SK-N-MC (cell line): ENCODE measurements around the gene ZNF543.
"Not testable (repeated sequence)": the region's sequence is repeated elsewhere in the genome, so short reads cannot be mapped to it uniquely, and the experiment has no call there.

Experiments
- DNase-seq: peaks from one replicate; pipeline ENCODE4 v3.0.0-alpha.2; 2011; ENCODE audit warnings: low read depth, low spot score
- H3K27ac ChIP-seq: fragments of 200-600 bp; sonication (generic); 2 replicates; pipeline ENCODE4 v1.5.1; 2016; ENCODE audit warnings: mixed run types
- H3K36me3 ChIP-seq: fragments of 200-600 bp; sonication (generic); 2 replicates; pipeline ENCODE4 v1.6.1; 2017; ENCODE audit warnings: antibody characterized with exemption, low read length, mixed read lengths; ENCODE audit not compliant: insufficient read depth
- H3K4me3 ChIP-seq: fragments of 200-600 bp; sonication (generic); 2 replicates; pipeline ENCODE4 v1.5.1; 2016
- H3K9ac ChIP-seq: fragments of 200-600 bp; sonication (generic); 2 replicates; pipeline ENCODE4 v1.8.0; 2017; ENCODE audit warnings: mixed run types, mixed read lengths; ENCODE audit not compliant: insufficient read length
- H3K9me3 ChIP-seq: fragments of 200-600 bp; sonication (generic); 2 replicates; pipeline ENCODE4 v1.6.1; 2017; ENCODE audit warnings: low read depth, mild to moderate bottlenecking, antibody characterized with exemption, low read length, moderate library complexity, mixed read lengths
- EZH2 ChIP-seq: fragments of 200-600 bp; sonication (generic); IDR thresholded peaks from one replicate; pipeline ENCODE4 v1.6.1; 2017; ENCODE audit warnings: antibody characterized with exemption
- FOXP2 ChIP-seq: optimal IDR thresholded peaks from 2 replicates; pipeline ENCODE3; 2011; ENCODE audit warnings: mild to moderate bottlenecking, moderate library complexity; ENCODE audit not compliant: insufficient read depth; ENCODE audit errors: extremely low read length, control extremely low read depth
- POLR2AphosphoS5 ChIP-seq: IDR thresholded peaks from 2 replicates; pipeline ENCODE4 v1.6.1; 2012; ENCODE audit warnings: mild to moderate bottlenecking, low read depth, low read length, borderline replicate concordance

ZNF543 gene

DNA sequence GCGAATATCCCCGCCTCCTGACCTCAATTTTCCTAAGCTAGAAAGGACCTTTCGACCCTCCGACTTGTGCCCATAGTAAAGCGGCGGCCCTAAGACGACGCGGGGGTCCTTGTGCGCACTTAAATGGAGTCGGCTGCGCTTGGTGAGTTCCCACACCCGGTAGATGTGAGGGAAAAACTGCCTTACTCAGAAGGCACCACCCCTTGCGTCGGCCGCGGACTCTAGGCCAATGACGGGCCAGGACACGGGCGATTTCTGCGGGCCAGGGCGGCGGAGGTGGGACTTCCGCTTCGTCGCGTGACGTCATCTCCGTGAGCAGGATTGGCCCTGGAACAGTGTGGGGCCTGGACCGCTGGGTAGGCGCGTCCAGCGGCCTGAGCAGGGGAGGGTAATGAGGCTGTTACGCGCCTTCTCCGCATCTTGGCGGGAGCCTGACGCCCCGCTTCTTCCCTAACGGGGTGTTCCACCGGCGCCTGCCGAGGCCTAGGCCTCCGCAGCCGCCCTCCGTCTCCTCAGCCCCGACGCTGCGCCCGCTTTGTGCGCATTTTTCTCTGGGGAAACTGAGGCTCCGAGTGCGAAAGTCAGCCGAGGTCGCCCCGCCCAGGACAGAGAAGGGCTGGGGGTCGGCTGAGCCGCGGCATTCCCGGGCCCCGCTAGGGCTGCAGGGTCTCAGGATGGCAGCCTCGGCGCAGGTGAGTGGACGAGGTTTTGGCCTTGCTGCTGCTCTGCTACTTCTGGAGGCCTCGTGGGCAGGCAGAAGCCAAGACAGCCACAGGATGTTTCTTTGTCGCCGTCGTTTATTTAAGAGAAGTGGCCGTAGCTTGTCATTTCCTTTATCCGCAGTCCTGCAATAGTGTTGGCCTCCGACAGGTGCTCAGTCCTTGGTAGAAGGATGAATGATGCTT is at the start of gene ZNF543:
TSS of gene ZNF543 (plus strand) at position 293 of the 905 bp plus-strand sequence. CDS start at position 675, 382 bp downstream.
- Histone ChIP-seq H3K9me3 (no peaks in the 10 kb centered on the region), H3K4me3 (peak within 1 kb of the TSS; percentile 93), H3K9ac (peak within 1 kb of the TSS; percentile 98), H3K36me3 (peaks cover 26% of the 10 kb centered on the region), H3K27ac (peak within 1 kb of the TSS; percentile 70)
- no peak for TF ChIP-seq EZH2
- peak; percentile 87 for TF ChIP-seq POLR2AphosphoS5
- peak; percentile 58 for DNase-seq

DNA sequence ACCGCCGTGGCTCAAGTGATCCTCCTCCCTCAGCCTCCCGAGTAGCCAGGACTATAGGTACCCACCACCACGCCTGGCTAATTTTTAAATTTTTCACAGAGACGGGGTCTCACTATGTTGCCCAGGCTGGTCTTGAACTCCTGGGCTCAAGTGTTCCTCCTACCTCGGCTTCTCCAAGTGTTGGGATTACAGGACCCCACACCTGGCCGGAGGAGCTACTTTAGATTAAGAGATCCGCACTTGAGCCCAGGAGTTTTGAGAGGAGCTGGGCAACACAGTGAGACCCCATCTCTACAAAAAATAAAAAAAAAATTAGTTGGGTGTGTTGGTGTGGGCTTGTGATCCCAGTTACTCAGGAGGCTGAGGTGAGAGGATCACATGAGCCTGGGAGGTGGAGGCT is 49.0 kb upstream of the ZNF543 start:
- DNase-seq, result no peak
- H3K36me3 ChIP-seq, result no peaks in the 10 kb centered on the region
- no peaks in the 10 kb centered on the region for H3K9me3 ChIP-seq
- H3K4me3 ChIP-seq, result no peak overlapping the region
- no peak overlapping the region for H3K27ac ChIP-seq
- no peak overlapping the region for H3K9ac ChIP-seq
- no peak for TF ChIP-seq EZH2
- TF ChIP-seq POLR2AphosphoS5, result no peak
- no peak for TF ChIP-seq FOXP2

DNA sequence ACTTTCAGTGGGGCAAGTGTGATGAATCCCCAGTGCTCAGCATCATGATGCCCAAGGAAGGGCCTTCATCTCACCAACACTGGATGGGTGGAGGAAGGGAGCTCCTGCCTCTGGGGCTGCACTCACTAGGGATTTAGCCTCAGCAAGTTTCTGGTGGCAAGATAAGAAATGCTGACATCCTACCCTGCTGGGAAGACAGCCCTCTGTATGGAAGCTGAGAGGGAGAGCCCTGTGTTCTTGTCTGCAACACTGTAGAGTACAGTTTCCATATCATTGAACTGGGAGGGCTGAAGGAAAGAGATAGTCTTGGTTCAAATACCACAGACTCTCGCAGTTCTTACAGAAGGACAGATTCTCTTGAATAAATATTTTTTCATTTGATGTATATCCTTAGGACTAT is 47.3 kb upstream of the ZNF543 start:
- Histone ChIP-seq H3K9me3 (no peaks in the 10 kb centered on the region), H3K9ac (no peak overlapping the region), H3K36me3 (no peaks in the 10 kb centered on the region), H3K4me3 (no peak overlapping the region), H3K27ac (no peak overlapping the region)
- DNase-seq, result no peak
- TF ChIP-seq EZH2 (no peak), FOXP2 (no peak), POLR2AphosphoS5 (no peak)

DNA sequence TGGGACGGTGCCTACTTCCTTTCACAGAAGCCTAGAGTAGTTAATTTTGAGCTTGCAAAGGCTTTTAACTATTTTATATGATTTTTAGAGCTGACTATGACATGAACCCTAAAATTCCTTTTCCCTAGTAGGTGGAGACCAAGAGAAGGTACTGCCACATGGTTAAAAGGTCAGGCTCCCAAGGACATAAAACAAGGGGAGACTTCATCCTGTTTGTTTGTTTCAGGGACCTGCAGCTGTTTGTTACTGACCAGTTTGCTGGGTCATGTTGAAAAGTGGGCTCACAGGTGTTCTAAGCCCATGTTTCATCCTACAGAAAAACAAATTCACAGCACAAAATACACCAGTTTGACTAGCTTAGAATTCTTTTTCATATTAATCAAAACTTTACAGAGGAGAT is 43.8 kb upstream of the ZNF543 start:
- TF ChIP-seq POLR2AphosphoS5 (no peak), EZH2 (no peak), FOXP2 (no peak)
- Histone ChIP-seq H3K9ac (no peak overlapping the region), H3K27ac (no peak overlapping the region), H3K9me3 (no peaks in the 10 kb centered on the region), H3K36me3 (no peaks in the 10 kb centered on the region), H3K4me3 (no peak overlapping the region)
- DNase-seq, result no peak

DNA sequence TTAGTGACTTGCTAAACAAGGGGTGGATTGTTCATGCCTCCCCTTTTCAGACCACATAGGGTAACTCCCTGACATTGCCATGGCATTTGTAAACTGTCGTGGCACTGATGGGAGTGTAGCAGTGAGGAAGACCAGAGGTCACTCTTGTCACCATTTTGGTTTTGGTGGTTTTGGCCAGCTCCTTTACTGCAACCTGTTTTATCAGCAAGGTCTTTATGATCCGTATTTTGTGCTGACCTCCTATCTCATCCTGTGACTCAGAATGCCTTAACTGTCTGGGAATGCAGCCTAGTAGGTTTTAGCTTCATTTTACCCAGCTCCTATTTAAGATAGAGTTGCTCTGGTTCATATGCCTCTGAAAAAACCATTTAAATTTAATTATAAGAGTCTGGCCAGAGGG is 41.8 kb upstream of the ZNF543 start:
- DNase-seq, H3K9me3 ChIP-seq, H3K9ac ChIP-seq, H3K4me3 ChIP-seq, H3K27ac ChIP-seq: not testable (repeated sequence)
- peaks cover 20% of the 10 kb centered on the region for H3K36me3 ChIP-seq

DNA sequence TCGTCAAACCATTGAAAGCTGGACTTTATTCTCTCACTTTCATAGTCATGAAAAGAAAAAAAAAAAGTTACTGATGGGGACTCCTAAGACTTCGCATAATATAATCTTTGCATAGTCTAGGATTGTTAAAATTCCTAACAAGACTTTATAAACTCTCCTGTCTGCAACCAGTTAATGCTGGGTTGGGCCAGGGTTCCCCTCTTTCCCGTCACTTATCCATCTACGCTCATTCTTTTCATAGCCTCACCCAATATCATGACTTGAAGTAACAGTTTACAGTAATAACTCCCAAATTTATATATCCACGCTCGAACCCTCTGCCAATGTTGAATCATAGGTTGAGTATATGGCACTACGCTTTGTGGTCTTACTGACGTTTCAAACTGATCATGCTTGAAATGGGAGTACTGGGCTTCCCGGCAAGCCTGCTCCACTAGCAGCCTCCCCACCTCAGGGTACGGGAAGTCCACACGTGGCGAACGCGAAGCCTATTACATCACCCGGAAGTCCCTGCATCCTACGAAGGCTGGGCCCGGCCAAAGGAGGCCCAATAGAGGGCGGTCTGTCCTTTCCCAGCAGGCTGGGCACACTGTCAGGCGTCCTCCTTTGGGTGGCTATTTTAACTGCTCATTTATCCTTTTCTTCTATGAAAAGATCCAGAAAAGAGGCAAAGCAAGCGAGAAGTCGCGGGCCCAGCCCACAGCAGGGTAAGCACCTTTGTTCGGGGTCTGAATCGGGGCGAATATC is 40.7 kb upstream of the ZNF543 start:
- Histone ChIP-seq H3K9ac (peak overlapping the region; percentile 96), H3K4me3 (peak overlapping the region; percentile 82), H3K36me3 (peaks cover 31% of the 10 kb centered on the region), H3K27ac (peak overlapping the region; percentile 94), H3K9me3 (peaks cover 4% of the 10 kb centered on the region; the same call in 1 of the 2 replicates)
- TF ChIP-seq EZH2 (no peak), FOXP2 (peak; percentile 11), POLR2AphosphoS5 (peak; percentile 82)
- DNase-seq, result peak; percentile 77

DNA sequence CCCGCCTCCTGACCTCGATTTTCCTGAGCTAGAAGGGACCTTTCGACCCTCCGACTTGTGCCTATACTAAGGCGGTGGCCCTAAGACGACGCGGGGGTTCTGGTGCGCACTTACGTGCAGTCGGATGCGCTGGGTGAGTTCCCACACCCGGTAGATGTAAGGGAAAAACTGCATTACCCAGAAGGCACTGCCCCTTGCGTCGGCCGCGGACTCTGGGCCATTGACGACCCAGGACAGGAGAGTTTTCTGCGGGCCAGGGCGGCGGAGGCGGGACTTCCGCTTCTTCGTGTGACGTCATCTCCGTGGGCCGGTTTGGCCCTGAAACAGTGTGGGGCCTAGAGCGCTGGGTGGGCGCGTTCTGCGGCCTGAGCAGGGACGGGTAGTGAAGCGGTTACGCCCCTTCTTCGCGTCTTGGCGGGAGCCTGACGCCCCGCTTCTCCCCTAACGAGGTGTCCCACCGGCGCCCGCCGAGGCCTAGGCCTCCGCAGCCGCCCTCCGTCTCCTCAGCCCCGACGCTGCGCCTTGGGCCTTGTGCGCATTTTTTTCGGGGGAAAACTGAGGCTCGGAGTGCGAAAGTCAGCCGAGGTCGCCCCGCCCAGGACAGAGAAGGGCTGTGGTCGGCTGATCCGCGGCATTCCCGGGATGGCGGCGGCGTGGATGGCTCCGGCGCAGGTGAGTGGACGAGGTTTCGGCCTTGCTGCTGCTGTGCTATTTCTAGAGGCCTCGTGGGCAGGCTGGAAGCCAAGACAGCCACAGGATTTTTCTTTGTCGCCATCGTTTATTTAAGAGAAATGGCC is 39.9 kb upstream of the ZNF543 start, which contains the start of gene ZNF460:
TSS of gene ZNF460 (plus strand) at position 321 of the 797 bp plus-strand sequence. CDS start at position 643, 322 bp downstream.
- DNase-seq, result peak; percentile 81
- Histone ChIP-seq H3K9ac (peak within 1 kb of the TSS; percentile 96), H3K4me3 (peak within 1 kb of the TSS; percentile 82), H3K9me3 (peaks cover 4% of the 10 kb centered on the region; the same call in 1 of the 2 replicates), H3K27ac (peak within 1 kb of the TSS; percentile 94), H3K36me3 (peaks cover 38% of the 10 kb centered on the region)
- TF ChIP-seq FOXP2, result no peak
- TF ChIP-seq POLR2AphosphoS5, result peak; percentile 52; the same call in 1 of the 2 replicates
- TF ChIP-seq EZH2, result no peak

DNA sequence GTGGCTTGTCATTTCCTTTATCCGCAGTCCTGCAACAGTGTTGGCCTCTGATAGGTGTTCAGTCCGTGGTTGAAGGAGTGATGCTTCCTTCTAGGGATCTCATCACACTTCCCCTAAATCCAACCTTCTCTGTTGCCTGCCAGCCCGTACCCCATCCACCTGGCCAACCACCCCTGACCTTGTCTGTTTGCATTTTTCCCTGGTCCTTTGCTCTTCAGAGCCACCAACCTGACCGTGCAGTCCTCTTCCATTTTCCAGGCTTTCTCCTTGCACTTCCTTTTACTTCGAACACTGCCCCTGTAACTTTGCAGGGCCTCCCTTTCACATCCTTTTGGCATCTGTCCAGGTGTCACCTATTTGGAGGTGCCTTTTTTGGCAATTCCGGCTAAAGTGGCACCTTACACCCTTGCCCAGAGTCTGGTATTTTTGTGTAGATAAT is 39.3 kb upstream of the ZNF543 start:
- H3K4me3 ChIP-seq, result peak overlapping the region; percentile 82
- H3K36me3 ChIP-seq, result peaks cover 44% of the 10 kb centered on the region
- H3K27ac ChIP-seq, result peak overlapping the region; percentile 94
- DNase-seq, result no peak
- peak overlapping the region; percentile 96 for H3K9ac ChIP-seq
- H3K9me3 ChIP-seq, result peaks cover 8% of the 10 kb centered on the region; the same call in 1 of the 2 replicates
- TF ChIP-seq POLR2AphosphoS5 (no peak), EZH2 (no peak)
